Fibroblast of peridontal ligament (primary cell): ENCODE results near the gene TAF3.
A peak's percentile ranks its signal among the peaks of the same experiment; 100 is the strongest.

Experiments used
- DNase-seq: peaks from one replicate; pipeline ENCODE4 v3.0.0-alpha.2; 2010; ENCODE audit errors: extremely low read depth

The TAF3 gene

DNA sequence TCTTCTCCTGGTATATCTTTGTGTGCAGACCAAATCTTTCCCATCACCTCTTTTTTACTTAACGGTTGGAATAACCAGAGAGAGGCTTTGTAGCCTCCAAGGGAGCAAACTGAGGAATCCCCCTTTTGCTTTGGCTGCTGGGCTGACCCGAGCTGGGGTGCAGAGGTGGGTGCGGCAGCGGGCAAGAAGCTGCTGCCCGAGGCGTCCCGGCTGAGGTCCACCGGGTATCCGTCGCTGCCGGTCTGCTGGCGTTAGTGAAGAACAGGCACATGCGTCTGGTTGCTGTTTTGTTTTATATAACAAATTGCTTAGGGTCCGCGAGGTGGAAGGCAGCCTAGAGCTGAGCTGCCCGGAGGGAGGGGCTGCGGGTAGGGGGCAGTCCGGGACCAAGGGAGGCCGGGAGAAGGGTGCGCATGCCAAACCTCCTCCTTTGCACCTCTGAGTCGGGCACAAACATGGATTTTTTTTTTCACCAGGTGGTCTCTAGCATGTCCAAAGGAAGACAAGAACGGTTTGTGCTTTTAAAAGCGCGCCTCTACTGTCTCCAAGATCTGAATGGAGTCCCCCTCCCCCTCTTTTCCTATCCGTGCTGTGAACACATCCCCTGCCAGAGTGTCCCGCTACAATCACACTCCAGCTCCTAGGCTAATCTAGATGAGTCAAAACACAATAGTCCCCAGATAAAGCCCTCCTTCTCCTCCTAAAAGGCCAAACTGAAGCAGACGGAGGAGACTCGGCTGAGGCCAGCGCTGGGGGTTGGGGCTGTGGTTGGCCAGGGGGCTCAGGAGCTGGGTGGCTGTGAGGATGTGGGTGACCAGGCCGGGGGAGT is 229.4 kb downstream of the TAF3 start:
- DNase-seq, result no peak

DNA sequence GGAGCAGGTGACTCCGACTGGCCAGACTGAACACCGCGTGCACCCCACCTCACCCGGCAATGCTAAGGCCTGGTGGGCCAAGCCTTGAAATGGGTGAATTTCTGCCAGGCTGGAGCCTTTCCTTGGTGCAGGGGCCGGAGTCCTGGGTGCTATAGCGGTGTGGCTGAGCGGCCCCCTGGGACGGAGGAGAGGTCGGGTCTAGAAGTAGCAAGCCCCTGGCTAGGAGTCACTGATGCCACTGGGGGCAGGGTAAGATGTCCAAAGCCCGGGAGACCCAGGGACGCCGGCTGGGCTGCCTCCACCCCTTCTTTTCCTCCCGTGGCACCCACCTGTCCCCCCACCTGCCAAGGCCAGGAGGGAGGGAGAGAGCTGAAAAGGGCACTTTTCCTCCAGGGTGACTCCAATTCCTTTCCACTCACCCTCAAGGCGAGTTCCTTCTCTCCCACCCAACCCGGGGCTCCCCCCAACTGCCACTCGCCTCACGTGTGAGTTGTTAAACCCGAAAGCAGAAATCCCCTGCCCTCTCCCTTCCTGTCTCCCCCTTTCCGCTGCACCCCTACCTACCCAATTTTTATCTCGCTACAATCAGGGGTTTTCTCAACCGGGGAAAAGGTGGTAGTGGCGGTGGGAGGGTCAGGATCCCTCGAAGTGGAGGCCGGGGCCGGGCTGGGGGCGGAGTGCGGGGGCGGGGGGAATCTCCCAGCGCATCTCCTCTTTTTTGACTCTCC is 230.1 kb downstream of the TAF3 start:
- no peak for DNase-seq

- DNase-seq, result no peak
These were observed 230.9 kb downstream of the TAF3 start for GRCh38 chr10:8049045-8049864.

DNA sequence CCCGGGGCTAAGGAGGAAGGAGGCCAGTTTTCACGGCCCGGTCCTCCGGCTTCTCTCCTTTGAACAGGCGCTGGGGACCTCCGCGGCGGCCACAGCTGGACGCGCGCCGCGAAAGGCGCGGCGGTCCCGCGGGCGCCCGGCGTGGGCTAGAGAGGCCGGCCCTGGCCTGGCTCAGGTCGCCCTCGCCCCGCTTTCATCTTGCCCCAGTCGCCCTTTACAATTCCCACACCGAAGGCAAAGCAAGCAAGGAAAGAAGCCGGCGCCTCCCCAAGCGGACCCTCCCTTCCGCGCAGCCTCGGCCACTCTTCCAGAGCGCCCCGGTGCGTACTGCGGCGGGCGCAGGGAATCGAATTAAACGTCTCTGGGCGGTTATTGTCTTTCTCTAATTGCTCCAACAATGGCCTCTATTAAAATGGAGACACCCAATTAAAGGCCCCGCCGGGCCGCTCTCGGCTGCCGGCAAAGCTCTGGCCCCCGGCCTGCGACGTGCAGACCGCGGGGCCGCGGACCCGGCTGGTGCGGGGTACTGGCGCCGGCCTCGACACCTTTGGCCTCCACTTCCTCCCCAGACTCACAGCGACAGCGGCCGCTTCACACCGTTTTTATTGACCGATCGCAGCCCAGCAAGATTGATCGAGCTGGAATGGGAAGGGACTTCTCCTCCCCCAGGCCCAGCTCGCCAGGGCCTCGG is 231.7 kb downstream of the TAF3 start:
- DNase-seq, result no peak

DNA sequence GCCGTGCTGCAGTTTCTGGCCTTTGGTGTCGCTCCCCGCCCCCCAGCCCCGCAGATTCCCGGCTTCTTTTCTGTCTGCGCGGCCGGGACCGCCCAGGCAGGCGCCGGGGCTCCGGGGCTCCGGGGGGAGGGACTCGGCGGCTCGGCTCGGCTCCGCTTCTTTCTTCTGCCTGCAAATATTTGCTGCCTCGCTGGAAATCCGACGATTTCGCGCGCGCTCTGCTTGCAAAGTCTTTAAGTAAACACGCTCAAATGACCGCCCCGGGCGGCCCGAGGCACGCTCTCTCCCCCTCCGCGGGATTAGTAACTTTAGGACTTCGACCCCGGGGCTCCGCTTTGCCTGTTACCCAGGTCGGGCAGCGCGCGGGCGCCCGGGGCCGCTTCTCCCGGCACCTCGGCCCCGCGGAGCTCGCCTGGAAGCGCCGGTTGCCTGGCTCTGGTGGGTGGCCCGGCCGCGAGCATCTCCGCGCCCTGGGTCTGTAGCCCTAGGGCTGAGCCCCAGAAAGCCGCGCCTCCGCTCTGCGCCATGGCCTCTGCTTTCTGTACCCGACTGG is 232.3 kb downstream of the TAF3 start:
- DNase-seq, result peak; percentile 25

GRCh38 chr10:8051109-8051821 is 233.0 kb downstream of the TAF3 start:
- DNase-seq, result no peak

GRCh38 chr10:8051851-8052257 is 233.5 kb downstream of the TAF3 start:
- DNase-seq, result no peak

DNA sequence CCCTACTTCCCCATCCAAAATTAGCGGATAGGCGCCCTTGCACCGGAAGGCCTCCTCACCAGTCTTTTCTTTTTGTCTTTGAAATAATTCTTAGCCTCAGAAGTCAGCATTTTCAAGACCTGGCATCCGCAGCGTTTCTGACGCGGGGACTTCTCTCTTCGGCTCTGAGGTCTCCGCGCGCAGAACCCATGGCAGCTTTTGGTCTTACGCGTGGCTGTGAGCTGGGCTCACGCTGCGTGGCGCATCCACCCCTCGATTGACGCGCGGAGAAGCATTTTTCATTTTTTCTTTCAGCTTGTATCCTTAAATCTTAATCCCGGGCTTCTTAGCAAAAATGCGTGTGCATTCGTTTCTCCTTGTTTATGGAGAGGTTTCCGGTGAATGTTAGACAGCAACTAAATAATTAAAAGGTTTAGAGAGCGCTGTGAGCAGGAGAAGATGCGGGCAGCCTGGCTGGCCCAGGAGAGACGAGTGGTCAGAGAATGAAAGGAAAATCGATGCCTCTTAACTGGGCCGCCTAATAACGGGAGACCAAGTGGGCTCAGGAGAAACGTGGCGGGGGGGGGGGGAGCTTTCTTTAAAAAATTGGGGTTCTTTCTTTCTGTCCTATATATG is 234.1 kb downstream of the TAF3 start:
- peak; percentile 20 for DNase-seq

- peak; percentile 9 for DNase-seq
These were observed 234.7 kb downstream of the TAF3 start for GRCh38 chr10:8052956-8053445.

DNA sequence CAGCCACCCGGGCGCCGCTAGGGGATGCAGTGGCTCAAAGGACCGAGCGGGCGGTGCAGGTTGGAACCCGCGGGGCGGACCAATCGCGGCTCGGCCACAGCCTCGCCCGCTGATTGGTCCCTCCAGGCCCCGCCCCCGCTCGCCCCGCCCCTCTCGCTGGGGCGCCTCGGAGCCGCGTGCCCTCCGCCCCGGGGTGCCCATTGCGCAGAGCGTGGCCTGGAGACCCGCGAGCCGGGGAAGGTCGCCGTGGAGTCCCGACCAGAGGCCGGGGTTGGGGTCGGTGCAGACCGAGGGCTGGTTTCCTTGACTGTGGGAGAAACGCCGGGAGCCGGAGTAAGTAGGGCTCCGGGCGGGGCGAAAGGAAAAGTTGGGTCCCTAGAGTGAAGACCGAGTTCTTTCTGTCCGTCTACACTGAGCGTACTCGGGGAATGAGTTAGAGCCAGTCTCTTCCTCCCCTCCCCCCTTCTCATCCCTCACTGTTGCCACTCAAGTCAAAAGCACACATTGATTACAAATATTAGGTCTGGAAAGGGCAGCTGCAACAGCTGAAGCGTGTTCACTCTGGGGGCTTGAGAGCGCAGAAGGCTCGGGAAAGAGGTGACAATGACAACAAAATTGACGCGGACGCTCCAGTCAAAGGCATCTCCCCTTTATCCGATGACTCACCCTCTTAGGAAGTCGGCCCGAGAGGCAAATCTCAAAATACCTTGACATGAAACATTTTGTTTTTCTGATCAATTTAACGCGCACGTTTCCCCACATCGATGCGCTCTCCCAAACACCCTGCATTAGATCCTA is 235.3 kb downstream of the TAF3 start:
- peak; percentile 43 for DNase-seq

DNA sequence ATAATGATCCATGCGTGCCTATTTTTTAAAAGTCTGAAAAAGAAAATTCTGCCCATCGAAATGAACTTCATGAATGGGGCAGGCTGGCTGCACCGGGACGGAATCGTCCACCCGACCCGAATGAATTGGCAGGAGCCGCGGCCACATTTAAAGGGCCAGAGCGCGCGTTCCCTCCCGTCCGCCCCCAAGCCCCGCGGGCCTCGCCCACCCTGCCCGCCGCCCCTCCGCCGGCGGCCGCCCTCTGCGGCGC is 235.9 kb downstream of the TAF3 start:
- no peak for DNase-seq

- peak; percentile 13 for DNase-seq
These were observed 236.4 kb downstream of the TAF3 start, which contains the start of gene GATA3 for GRCh38 chr10:8054494-8055407. TSS of gene GATA3 (plus strand) at chr10:8054688. CDS start at chr10:8055656, 968 bp downstream.

DNA sequence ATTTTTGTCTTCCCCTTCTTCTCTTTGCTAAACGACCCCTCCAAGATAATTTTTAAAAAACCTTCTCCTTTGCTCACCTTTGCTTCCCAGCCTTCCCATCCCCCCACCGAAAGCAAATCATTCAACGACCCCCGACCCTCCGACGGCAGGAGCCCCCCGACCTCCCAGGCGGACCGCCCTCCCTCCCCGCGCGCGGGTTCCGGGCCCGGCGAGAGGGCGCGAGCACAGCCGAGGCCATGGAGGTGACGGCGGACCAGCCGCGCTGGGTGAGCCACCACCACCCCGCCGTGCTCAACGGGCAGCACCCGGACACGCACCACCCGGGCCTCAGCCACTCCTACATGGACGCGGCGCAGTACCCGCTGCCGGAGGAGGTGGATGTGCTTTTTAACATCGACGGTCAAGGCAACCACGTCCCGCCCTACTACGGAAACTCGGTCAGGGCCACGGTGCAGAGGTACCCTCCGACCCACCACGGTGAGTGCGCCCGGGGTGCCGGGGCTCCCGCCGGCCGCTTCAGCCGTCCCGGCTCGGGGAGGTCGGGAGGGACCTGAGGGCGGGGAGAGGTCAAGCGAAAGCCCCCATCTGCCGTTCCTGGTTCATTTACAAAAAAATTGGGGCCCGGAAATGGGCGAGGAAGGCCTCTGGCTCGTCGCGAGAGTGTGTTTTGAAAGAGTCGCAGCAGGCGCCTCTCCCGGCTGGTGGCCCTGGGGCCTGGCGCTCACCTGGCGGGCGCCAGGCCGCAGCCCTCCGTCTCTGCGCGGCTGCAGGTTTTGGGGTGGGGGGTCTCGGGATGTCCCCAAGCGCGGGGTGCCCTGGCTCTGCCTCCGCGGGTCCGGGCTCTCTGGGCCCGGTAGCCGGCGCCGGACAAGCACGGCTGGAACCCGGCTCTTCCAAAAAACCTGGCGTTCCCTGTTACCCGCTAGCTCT is 237.4 kb downstream of the TAF3 start:
- no peak for DNase-seq

DNA sequence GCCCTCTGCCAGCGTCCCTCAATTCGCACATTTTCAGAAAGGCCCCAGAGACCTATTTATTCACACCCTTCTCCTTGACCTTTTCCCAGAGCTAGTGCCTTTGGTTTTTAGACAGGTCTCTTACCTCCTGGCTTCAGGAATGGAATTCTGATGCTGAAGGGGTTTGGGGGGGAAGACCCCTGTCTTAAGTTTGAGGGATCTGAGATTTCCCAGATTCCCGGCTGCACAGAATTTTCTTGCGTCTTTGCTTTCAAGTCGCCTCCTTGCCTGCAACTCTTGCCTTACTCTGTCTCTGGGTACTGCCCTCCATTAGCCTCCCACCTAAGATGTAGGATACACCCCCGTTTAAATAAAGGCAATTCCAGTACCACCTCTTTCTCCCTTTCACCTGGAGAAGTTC is 238.1 kb downstream of the TAF3 start:
- DNase-seq, result no peak

DNA sequence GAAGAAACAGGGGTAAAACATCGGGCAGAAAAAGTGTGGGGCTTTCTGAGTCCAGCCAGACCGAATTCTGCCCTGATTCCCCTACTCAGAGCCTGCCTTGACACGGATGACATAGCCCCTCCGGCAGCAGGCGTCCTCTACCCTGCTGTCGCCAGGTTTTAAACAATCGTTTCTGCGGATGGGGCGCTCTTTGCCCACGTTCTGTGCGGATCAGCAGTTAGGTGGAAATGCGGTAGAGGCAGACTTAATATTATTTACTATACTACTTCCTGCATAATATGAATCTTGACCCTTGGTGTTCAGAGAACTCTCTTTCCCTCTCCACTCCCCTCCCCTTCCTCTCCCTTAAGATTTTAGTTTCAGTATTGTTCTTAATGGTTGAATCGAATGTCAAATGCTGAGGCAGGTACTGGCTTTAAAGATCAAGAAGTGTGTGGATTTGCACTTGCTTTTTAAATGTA is 238.6 kb downstream of the TAF3 start:
- no peak for DNase-seq

GRCh38 chr10:8057636-8058273 is 239.4 kb downstream of the TAF3 start:
- DNase-seq, result no peak
